HG03432 (cell line): Measurements from ENCODE around the gene CCHCR1.
"Not testable (repeated sequence)": the region's sequence is repeated elsewhere in the genome, so short reads cannot be mapped to it uniquely, and the experiment has no call there.

Experiments used
- ATAC-seq: cut with Tn5 transposase; IDR thresholded peaks from one replicate; pipeline ENCODE4 v1.9.1; 2021; ENCODE audit warnings: mild to moderate bottlenecking, moderate library complexity; ENCODE audit not compliant: unreplicated experiment

The CCHCR1 gene, protein sequence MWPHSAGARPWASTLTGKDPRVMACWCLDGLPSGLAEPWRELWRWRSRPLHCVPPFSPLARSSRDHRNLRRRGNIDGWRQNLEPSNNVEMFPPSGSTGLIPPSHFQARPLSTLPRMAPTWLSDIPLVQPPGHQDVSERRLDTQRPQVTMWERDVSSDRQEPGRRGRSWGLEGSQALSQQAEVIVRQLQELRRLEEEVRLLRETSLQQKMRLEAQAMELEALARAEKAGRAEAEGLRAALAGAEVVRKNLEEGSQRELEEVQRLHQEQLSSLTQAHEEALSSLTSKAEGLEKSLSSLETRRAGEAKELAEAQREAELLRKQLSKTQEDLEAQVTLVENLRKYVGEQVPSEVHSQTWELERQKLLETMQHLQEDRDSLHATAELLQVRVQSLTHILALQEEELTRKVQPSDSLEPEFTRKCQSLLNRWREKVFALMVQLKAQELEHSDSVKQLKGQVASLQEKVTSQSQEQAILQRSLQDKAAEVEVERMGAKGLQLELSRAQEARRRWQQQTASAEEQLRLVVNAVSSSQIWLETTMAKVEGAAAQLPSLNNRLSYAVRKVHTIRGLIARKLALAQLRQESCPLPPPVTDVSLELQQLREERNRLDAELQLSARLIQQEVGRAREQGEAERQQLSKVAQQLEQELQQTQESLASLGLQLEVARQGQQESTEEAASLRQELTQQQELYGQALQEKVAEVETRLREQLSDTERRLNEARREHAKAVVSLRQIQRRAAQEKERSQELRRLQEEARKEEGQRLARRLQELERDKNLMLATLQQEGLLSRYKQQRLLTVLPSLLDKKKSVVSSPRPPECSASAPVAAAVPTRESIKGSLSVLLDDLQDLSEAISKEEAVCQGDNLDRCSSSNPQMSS

DNA sequence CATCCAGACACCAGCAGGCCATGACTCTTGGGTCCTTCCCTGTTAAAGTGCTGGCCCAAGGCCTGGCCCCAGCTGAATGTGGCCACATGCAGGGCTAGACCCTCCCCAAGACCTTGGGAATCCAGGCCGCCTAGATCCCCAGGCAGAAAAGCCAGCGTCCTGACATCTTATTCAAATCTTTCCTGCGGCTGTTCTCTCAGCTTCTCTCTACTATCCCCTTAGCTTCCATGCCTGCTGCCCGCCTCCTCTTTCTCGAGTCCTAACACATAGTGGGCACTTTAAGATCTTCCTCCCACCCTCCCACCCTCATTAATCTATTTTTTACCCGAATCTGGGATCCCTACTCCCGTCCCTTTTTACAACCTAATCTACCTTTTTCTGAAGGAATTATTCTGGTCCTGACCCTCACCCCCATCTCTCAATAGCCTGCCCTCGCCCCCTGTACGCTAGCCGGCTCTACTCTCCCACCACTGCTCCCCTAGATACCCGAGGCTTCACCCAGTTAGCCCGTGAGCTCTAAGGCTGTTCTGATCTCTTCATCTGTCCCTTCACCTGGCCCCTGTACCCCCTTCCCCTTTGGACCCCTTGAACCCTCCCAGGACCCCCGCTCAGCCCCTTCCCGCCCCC lies at the start of gene CCHCR1:
Gene CCHCR1 (minus strand): TSS at position 290 of the 627 bp plus-strand sequence. CDS start 202 bp downstream, at position 88.
- no peak for ATAC-seq

DNA sequence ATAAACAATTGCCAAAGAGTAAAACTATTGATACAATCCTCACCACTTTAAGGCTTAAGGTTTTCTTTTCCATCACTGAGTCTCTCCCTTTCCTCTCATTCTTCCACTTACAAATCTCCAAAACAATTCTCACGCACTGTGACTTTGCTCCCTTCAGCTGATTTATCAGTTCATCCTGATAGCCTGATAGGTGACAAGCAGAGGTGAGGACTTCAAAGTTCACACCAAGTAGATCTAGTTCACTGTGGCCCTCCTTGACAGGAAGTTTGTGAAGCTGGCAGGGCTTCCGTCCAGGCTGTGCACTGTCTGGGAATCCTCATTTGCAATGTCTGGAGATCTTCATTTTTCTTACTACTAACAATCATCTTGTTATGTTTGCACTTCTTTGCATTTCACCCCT lies 48.0 kb upstream of the CCHCR1 start:
- no peak for ATAC-seq

DNA sequence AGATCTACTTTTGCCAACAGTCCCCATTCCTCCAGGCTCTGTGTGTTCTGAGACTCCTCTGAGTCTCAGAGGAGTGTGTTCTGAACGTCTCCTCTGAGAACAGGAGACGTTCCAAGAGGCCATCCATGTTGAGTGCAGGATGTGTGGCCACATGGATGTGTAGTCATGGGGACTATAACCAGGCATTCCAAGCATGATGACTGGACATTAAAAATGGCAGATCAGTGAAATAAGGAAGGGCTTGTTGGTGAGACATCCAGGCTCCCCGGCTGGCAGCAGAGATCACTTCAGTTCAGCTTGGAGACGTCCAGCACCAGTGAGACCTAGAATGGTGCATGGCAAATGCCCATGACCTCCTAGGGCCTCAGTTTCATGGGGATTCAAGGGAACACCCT lies 47.1 kb upstream of the CCHCR1 start:
- ATAC-seq = no peak

DNA sequence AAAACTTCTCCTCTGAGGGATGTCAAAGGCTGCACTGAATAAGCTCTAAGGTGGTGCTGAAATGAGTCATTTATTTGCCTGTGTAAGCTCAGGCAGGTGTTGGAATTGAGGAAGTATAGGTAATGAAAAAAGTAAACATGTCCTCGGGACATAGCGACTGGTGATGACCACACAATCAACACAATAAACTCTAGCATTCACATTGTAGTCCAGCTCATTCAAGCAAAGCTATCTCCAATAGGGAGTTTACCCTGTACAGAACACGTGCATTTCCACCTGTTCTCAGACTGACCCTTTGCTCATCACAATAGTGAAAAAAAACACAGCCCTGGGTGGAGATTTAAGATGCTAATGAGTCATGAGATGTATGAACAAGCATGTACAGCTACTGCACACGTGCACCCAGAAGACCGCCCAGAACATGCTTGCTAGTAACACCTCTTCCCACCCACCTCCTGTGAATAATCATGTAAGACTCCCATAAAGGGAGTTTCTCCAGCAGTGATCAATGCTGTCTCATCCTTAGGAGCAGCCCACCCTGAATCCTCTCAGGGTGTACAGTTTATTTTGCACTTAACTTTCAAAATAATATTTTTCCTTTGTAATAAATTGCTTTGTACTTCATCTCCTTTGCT lies 45.9 kb upstream of the CCHCR1 start:
- ATAC-seq = peak; percentile 52

DNA sequence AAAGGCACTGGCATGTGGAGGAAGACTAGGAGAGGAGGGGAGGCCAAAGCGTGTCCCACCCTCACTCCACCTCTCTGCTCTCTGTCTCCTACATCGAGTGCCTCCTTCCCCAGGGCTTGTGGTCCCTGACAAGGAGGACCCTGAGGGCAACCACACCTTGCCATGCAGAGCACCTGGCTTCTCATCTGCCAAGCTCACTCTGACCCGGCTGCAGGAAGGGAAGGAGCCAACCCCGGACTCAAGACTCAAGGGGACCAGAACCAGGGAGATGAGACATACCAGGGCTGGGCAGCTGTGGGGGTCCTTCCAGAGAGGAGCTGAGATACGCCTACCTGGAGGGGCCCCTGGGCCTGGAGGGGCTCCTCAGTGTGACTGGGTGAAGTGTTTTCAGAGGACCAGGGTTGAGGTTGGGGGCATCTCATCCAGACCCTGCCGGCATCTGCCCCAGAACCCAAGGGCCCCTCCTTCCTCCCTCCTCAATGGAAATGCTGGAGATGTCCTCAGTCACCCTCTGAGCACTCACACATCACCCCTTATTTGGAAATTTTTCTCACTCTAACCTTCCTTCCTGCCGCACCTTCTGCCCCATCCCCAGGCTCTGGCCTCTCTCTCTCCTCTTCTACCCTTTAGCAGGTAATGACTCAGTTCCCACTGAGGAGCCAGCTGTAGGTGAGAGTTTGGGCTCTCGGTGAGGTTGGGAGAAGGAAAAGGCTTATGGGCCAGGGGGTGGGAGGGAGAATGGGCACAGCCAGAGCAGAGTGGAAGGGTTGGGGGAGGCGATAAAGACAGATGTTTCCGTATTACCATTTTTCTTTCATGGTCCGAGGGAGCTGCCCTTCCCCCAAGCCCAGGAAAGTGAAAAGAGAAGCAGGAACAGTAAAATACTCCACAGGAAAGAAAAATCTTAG lies 44.9 kb upstream of the CCHCR1 start:
- no peak for ATAC-seq

DNA sequence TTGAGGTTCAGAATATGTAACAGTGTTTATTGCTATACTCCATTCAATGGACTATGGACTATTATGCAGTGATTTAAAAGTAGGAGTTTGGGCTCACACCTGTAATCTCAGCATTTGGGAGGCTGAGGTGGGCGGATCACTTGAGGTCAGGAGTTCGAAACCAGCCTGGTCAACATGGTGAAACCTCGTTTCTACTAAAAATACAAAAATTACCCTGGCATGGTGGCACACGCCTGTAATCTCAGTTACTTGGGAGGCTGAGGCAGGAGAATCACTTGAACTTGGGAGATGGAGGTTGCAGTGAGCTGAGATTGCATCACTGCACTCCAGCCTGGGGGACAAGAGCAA lies 41.5 kb upstream of the CCHCR1 start:
- ATAC-seq = not testable (repeated sequence)

DNA sequence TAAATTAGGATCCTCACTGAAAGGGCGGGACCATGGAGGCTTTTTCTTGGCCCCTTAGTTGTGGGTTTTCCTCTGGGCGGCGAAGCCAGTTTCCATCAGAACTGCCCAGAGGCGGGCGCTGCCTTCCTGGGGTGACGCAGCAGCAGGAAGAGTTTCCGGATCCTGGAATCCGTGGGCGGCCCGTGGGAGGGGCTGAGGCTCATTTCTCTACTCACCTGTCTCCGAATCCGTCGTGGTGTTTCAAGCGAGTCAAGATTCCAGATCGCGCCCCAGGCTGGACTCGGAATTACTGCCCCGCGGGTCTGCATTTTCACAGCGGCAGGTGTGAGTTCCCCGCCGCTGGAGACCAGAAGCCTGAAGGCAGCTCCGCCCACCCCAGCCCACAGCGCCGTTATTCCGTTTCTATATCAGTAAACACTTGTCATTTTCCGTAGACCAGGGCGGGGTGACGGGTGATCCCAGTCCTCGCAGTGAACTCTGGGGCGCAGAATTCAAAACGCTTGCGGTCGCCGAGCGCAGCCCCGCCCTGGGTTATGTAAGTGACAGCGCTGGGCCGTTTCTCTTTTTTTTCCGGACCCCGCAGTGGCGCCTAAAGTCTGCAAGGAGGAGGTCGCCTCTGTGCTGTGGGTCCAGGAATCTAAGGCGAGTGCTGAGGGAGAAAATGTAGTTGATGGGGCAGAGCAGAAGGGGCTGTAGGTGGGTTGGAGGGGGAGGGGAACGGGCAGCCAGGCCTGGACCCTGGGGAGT lies 40.1 kb upstream of the CCHCR1 start:
- ATAC-seq = peak; percentile 71

DNA sequence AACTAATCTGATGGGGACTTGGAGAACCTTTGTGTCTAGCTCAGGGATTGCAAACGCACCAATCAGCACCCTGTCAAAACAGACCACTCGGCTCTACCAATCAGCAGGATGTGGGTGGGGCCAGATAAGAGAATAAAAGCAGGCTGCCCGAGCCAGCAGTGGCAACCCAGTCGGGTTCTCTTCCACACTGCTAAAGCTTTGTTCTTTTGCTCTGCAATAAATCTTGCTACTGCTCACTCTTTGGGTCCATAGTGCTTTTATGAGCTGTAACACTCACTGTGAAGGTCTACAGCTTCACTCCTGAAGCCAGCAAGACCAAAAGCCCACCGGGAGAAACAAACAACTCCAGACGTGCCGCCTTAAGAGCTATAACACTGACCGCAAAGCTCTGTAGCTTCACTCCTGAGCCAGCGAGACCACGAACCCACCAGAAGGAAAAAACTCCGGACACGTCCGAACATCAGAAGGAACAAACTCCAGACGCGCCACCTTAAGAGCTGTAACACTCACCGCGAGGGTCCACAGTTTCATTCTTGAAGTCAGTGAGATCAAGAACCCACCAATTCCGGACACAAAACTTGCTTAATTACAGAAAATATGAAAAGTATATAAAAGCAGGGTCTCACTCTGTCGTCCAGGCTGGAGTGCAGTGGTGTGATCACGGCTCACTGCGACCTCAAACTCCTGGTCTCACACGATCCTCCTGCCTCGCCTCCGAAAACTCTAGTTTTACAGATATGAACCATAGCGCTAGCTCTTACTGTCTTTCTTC lies 38.8 kb upstream of the CCHCR1 start:
- ATAC-seq = not testable (repeated sequence)

DNA sequence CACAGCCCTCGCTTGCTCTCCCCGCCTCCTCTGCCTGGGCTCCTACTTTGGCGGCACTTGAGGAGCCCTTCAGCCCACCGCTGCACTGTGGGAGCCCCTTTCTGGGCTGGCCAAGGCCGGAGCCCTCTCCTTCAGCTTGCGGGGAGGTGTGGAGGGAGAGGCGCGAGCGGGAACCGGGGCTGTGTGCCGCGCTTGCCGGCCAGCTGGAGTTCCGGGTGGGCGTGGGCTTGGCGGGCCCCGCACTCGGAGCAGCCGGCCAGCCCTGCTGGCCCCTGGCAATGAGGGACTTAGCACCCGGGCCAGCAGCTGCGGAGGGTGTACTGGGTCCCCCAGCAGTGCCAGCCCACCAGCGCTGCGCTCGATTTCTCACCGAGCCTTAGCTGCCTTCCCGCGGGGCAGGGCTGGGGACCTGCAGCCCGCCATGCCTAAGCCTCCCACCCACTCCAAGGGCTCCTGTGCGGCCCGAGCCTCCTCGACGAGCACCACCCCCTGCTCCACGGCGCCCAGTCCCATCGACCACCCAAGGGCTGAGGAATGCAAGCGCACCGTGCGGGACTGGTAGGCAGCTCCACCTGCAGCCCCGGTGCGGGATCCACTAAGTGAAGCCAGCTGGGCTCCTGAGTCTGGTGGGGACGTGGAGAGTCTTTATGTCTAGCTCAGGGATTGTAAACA lies 37.8 kb upstream of the CCHCR1 start:
- not testable (repeated sequence) for ATAC-seq

DNA sequence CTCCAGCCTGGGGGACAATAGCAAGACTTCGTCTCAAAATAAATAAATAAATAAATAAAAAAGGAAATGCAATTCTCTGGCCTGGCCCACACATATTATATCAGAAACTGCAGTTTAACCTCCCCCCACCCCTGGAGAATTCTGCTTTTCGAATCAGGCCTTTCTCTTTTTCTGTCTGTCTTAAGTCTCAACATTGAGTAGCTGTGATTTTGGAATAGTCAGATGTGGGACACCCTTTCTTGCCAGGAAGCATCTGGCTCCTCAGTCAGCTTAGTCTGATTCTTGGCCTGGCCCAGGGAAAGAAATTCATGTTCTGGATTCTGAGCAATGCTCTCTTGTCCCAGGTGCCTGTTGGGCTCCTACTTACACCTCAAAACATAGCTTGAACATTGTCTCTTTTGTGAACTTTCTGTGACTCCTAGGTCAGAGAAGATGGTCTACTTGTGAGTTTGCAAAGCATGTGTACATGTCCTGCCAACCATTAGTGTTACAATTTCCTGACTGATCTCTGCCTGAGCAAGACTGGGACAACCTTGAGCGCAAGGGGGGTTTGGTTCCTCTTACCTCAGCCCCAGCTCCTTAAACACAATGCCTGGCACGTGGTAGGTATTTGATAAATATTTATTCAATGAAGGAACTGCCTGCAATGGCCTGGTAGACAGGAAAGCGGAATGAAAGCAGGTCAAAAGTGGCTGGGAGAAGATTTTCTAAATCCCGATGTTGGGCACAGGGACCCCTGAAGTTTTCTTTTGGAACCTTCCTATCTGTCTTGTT lies 36.6 kb upstream of the CCHCR1 start:
- ATAC-seq = no peak

DNA sequence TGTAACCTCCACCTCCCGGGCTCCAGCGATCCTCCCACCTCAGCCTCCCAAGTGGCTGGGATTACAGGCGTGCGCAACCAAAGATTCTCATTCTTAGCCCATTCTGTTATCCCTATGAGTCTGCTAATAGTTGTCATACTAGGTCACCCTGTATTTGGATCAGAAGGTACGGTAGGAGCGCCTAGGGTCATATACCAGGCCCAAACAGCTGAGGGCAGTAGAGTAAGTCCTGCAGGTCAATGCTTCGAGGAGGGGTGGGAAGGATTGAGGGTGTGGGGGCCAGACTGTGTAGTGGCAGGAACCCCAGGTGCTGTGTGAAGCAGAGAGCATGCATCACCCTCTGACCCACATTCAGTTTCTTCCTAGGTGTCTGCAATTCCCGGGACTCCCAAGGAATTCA lies 35.6 kb upstream of the CCHCR1 start:
- no peak for ATAC-seq

DNA sequence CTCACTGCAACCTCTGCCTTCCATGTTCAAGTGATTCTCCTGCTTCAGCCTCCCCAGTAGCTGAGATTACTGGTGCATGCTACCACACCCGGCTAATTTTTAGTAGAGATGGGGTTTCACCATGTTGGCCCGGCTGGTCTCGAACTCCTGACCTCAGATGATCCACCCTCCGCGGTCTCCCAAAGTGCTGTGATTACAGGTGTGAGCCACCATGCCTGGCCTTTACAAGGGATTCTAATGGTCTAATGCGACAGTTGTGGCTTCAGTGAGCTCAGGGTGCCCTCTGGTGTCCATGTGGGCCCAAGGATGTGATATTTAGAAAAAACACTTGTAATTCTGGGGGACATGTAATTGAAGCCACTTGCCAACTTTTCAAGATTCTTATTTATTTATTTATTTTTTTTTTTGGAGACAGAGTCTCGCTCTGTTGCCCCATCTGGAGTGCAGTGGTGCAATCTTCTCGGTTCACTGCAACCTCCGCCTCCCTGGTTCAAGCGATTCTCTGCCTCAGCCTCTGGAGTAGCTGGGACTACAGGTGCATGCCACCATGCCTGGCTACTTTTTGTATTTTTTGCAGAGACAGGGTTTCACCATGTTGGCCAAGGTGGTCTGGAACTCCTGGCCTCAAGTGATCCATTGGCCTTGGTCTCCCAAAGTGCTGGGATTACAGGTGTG lies 35.0 kb upstream of the CCHCR1 start:
- not testable (repeated sequence) for ATAC-seq

DNA sequence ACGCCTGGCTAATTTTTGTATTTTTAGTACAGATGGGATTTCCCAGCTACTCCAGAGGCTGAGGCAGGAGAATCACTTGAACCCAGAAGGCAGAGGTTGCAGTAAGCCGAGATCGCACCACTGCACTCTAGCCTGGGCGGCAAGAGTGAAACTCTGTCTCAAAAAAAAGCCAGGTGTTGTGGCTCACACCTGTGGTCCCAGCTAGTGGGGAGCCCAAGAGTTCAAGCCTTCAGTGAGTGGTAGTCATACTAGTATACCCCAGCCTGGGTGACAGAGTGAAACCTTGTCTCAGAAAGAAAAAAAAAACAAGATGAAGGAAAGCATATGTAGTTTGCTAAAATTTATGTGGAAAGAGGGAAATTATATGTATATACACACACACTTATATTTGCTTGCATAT lies 32.9 kb upstream of the CCHCR1 start:
- no peak for ATAC-seq

DNA sequence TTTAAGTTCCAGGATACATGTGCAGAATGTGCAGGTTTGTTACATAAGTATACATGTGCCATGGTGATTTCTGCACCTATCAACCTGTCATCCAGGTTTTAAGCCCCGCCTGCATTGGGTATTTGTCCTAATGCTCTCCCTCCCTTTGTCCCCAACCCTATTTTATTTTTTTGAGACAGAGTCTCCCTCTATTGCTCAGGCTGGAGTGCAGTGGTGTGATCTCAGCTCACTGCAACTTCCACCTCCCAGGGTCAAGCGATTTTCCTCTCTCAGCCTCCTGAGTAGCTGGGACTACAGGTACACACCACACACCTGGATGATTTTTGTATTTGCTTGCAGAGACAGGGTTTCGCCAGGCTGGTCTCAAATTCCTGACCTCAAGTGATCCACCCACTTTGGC lies 31.6 kb upstream of the CCHCR1 start:
- not testable (repeated sequence) for ATAC-seq

DNA sequence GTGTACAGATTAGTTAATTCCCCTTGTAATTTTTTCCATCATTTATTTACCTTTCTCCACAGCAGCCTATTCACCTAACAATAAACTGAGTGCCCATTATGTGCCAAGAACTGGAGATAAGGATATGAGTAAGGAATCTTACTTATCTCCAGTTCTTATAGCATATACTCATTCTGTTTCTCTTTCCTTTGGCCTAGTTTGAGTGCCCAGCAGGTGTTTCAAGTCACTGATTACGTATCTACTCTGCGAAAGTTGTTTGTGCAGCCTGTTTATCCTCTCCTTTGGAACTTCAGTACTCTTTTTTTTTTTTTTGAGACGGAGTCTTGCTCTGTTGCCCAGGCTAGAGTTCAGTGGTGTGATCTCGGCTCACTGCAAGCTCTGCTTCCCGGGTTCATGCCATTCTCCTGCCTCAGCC lies 30.2 kb upstream of the CCHCR1 start:
- no peak for ATAC-seq

DNA sequence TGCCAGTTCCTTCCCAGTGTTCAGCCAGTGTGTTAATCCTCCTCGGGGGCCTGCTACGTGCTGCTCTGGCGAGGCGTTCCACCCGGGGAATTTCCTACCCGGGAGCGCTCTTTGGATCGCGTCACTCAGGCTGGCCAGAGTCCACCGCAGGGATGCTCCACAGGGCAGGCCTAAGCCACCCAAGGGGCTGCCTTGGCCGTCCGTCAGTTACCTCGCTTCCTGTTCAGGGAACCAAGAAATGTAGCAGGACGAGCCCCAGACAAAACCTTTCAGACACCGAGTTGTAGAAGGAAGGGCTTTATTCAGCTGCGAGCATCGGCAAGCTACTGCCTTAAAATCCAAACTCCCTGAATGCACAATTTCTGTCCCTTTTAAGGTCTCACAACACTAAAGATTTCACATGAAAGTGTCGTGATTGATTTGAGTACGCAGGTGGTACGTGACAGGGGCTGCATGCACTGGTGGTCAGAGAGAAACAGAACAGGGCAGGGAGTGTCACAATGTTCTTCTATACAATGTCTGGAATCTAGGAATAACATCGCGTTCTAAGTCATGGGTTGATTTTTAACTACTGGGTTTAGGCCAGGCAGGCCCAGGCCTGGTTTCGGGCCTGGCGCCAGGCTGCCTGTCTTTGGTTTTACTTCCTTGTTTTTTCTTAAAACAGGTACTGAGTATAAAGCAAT lies 28.6 kb upstream of the CCHCR1 start:
- no peak for ATAC-seq
